Activated T-helper 17 cell treated with anti-CD3 and anti-CD28 coated beads, Interleukin-2, amount 50 U/mL, for 72 hours (primary cell): Measurements from ENCODE around the gene PLA2G3. TPM values are rescaled to one million over a fixed set of nuclear protein-coding genes. Genes with fewer than 3 reads are reported as not detected.

Experiments
- ATAC-seq: fragments of 150-1000 bp; cut with Tn5 transposase; replicated peaks from 2 replicates; pipeline ENCODE4 v1.10.0; 2021; ENCODE audit warnings: mild to moderate bottlenecking, moderate library complexity
- H3K27ac Mint-ChIP-seq: one replicate; pipeline ENCODE4 v1.8.0; 2022; ENCODE audit warnings: mixed read lengths
- H3K27me3 Mint-ChIP-seq: one replicate; pipeline ENCODE4 v1.8.0; 2022; ENCODE audit warnings: mixed read lengths
- H3K36me3 Mint-ChIP-seq: one replicate; pipeline ENCODE4 v1.8.0; 2022; ENCODE audit warnings: low read depth, mild to moderate bottlenecking, mixed read lengths
- H3K4me1 Mint-ChIP-seq: one replicate; pipeline ENCODE4 v1.8.0; 2022; ENCODE audit warnings: mixed read lengths
- H3K4me3 Mint-ChIP-seq: one replicate; pipeline ENCODE4 v1.8.0; 2022; ENCODE audit warnings: mild to moderate bottlenecking, mixed read lengths
- H3K9me3 Mint-ChIP-seq: one replicate; pipeline ENCODE4 v1.8.0; 2022; ENCODE audit warnings: mixed read lengths
- total RNA-seq, 2 donors: library from RNA; stranded (reverse); gene quantifications; one replicate each; pipeline ENCODE4 v1.2.3, GENCODE V29; 2022

The PLA2G3 gene
- total RNA-seq, 2 donors from 2014 or later: not detected

GRCh38 chr22:31138126-31138525 lies 2.2 kb downstream of the PLA2G3 start:
- ATAC-seq: no peak
- no peak overlapping the region for H3K4me3 Mint-ChIP-seq
- H3K9me3 Mint-ChIP-seq: no peaks in the 10 kb centered on the region
- H3K27me3 Mint-ChIP-seq: no peaks in the 10 kb centered on the region
- no peaks in the 10 kb centered on the region for H3K36me3 Mint-ChIP-seq
- H3K27ac Mint-ChIP-seq: no peak overlapping the region
- no peaks in the 10 kb centered on the region for H3K4me1 Mint-ChIP-seq

GRCh38 chr22:31137721-31138120 lies 2.6 kb downstream of the PLA2G3 start:
- no peaks in the 10 kb centered on the region for H3K9me3 Mint-ChIP-seq
- no peak for ATAC-seq
- H3K27me3 Mint-ChIP-seq: no peaks in the 10 kb centered on the region
- H3K4me3 Mint-ChIP-seq: no peak overlapping the region
- no peaks in the 10 kb centered on the region for H3K36me3 Mint-ChIP-seq
- no peaks in the 10 kb centered on the region for H3K4me1 Mint-ChIP-seq
- no peak overlapping the region for H3K27ac Mint-ChIP-seq

- no peak overlapping the region for H3K4me3 Mint-ChIP-seq
- H3K36me3 Mint-ChIP-seq: no peaks in the 10 kb centered on the region
- no peaks in the 10 kb centered on the region for H3K9me3 Mint-ChIP-seq
- H3K27me3 Mint-ChIP-seq: no peaks in the 10 kb centered on the region
- no peak for ATAC-seq
- H3K27ac Mint-ChIP-seq: no peak overlapping the region
- no peaks in the 10 kb centered on the region for H3K4me1 Mint-ChIP-seq
Measured at GRCh38 chr22:31136711-31137110, 3.6 kb downstream of the PLA2G3 start.

- H3K4me1 Mint-ChIP-seq: no peaks in the 10 kb centered on the region
- no peaks in the 10 kb centered on the region for H3K27me3 Mint-ChIP-seq
- H3K9me3 Mint-ChIP-seq: no peaks in the 10 kb centered on the region
- H3K27ac Mint-ChIP-seq: no peak overlapping the region
- no peak for ATAC-seq
- H3K36me3 Mint-ChIP-seq: no peaks in the 10 kb centered on the region
- H3K4me3 Mint-ChIP-seq: no peak overlapping the region
Measured at GRCh38 chr22:31136155-31136554, 4.2 kb downstream of the PLA2G3 start.

- no peaks in the 10 kb centered on the region for H3K9me3 Mint-ChIP-seq
- no peak overlapping the region for H3K4me3 Mint-ChIP-seq
- no peak overlapping the region for H3K27ac Mint-ChIP-seq
- ATAC-seq: no peak
- no peaks in the 10 kb centered on the region for H3K36me3 Mint-ChIP-seq
- H3K4me1 Mint-ChIP-seq: no peaks in the 10 kb centered on the region
- no peaks in the 10 kb centered on the region for H3K27me3 Mint-ChIP-seq
Measured at GRCh38 chr22:31135706-31136105, 4.6 kb downstream of the PLA2G3 start.

- no peak for ATAC-seq
- Mint-ChIP-seq H3K9me3 (no peaks in the 10 kb centered on the region), H3K27me3 (no peaks in the 10 kb centered on the region), H3K27ac (no peak overlapping the region), H3K36me3 (no peaks in the 10 kb centered on the region), H3K4me1 (no peaks in the 10 kb centered on the region), H3K4me3 (no peak overlapping the region)
Measured at GRCh38 chr22:31134688-31135087, 5.6 kb downstream of the PLA2G3 start.

GRCh38 chr22:31133911-31134310 lies 6.4 kb downstream of the PLA2G3 start:
- no peaks in the 10 kb centered on the region for H3K9me3 Mint-ChIP-seq
- no peaks in the 10 kb centered on the region for H3K27me3 Mint-ChIP-seq
- H3K4me3 Mint-ChIP-seq: no peak overlapping the region
- H3K27ac Mint-ChIP-seq: no peak overlapping the region
- ATAC-seq: no peak
- H3K36me3 Mint-ChIP-seq: no peaks in the 10 kb centered on the region
- H3K4me1 Mint-ChIP-seq: no peaks in the 10 kb centered on the region

GRCh38 chr22:31130873-31131272 lies 9.4 kb downstream of the PLA2G3 start:
- Mint-ChIP-seq H3K36me3 (no peaks in the 10 kb centered on the region), H3K4me1 (no peaks in the 10 kb centered on the region), H3K4me3 (no peak overlapping the region), H3K27ac (no peak overlapping the region), H3K27me3 (no peaks in the 10 kb centered on the region), H3K9me3 (no peaks in the 10 kb centered on the region)
- ATAC-seq: no peak

- H3K4me3 Mint-ChIP-seq: no peak overlapping the region
- H3K27ac Mint-ChIP-seq: no peak overlapping the region
- H3K36me3 Mint-ChIP-seq: no peaks in the 10 kb centered on the region
- no peaks in the 10 kb centered on the region for H3K4me1 Mint-ChIP-seq
- H3K9me3 Mint-ChIP-seq: no peaks in the 10 kb centered on the region
- H3K27me3 Mint-ChIP-seq: no peaks in the 10 kb centered on the region
- no peak for ATAC-seq
Measured at GRCh38 chr22:31128156-31128555, 12.2 kb downstream of the PLA2G3 start.

- Mint-ChIP-seq H3K27me3 (no peaks in the 10 kb centered on the region), H3K4me1 (peaks cover 1% of the 10 kb centered on the region), H3K27ac (no peak overlapping the region), H3K4me3 (no peak overlapping the region), H3K9me3 (no peaks in the 10 kb centered on the region), H3K36me3 (no peaks in the 10 kb centered on the region)
- ATAC-seq: no peak
Measured at GRCh38 chr22:31127181-31127772, 13.0 kb downstream of the PLA2G3 start.

- H3K4me1 Mint-ChIP-seq: peaks cover 5% of the 10 kb centered on the region
- no peaks in the 10 kb centered on the region for H3K9me3 Mint-ChIP-seq
- no peak overlapping the region for H3K27ac Mint-ChIP-seq
- H3K36me3 Mint-ChIP-seq: no peaks in the 10 kb centered on the region
- no peaks in the 10 kb centered on the region for H3K27me3 Mint-ChIP-seq
- no peak overlapping the region for H3K4me3 Mint-ChIP-seq
- ATAC-seq: no peak
Measured at GRCh38 chr22:31126869-31127175, 13.5 kb downstream of the PLA2G3 start.

GRCh38 chr22:31126128-31126868 lies 14.0 kb downstream of the PLA2G3 start:
- ATAC-seq: no peak
- Mint-ChIP-seq H3K9me3 (no peaks in the 10 kb centered on the region), H3K4me1 (peaks cover 5% of the 10 kb centered on the region), H3K36me3 (no peaks in the 10 kb centered on the region), H3K4me3 (no peak overlapping the region), H3K27me3 (no peaks in the 10 kb centered on the region), H3K27ac (no peak overlapping the region)

- no peak for ATAC-seq
- H3K36me3 Mint-ChIP-seq: no peaks in the 10 kb centered on the region
- no peak overlapping the region for H3K4me3 Mint-ChIP-seq
- no peaks in the 10 kb centered on the region for H3K27me3 Mint-ChIP-seq
- no peak overlapping the region for H3K27ac Mint-ChIP-seq
- H3K4me1 Mint-ChIP-seq: peaks cover 5% of the 10 kb centered on the region
- H3K9me3 Mint-ChIP-seq: no peaks in the 10 kb centered on the region
Measured at GRCh38 chr22:31125521-31126117, 14.7 kb downstream of the PLA2G3 start.

- no peaks in the 10 kb centered on the region for H3K36me3 Mint-ChIP-seq
- no peak overlapping the region for H3K27ac Mint-ChIP-seq
- H3K4me1 Mint-ChIP-seq: peaks cover 5% of the 10 kb centered on the region
- H3K27me3 Mint-ChIP-seq: no peaks in the 10 kb centered on the region
- no peak overlapping the region for H3K4me3 Mint-ChIP-seq
- H3K9me3 Mint-ChIP-seq: no peaks in the 10 kb centered on the region
- no peak for ATAC-seq
Measured at GRCh38 chr22:31124811-31125465, 15.4 kb downstream of the PLA2G3 start.

GRCh38 chr22:31124290-31124689 lies 16.0 kb downstream of the PLA2G3 start:
- no peaks in the 10 kb centered on the region for H3K36me3 Mint-ChIP-seq

More at GRCh38 chr22:31124290-31124689, 16.0 kb downstream of the PLA2G3 start:
- Mint-ChIP-seq H3K9me3 (no peaks in the 10 kb centered on the region), H3K27ac (no peak overlapping the region), H3K27me3 (no peaks in the 10 kb centered on the region), H3K4me1 (peaks cover 5% of the 10 kb centered on the region), H3K4me3 (no peak overlapping the region)
- no peak for ATAC-seq
